Epithelial cell of prostate (primary cell): ENCODE data around the gene DHPS.
"Not testable (repeated sequence)": the region's sequence is repeated elsewhere in the genome, so short reads cannot be mapped to it uniquely, and the experiment has no call there.

Experiments used
- DNase-seq: peaks from one replicate; pipeline ENCODE4 v3.0.0-alpha.2; 2011; ENCODE audit warnings: low read depth, low spot score
- H3K27ac ChIP-seq: fragments of 450-650 bp; 2 replicates; pipeline ENCODE4 v1.5.1; 2017; ENCODE audit warnings: mild to moderate bottlenecking

Gene DHPS

GRCh38 chr19:12681074-12681987, at the start of gene DHPS:
TSS of gene DHPS (minus strand) at chr19:12681880. CDS start at chr19:12681766, 114 bp downstream.
- peak; percentile 90 for DNase-seq
- H3K27ac ChIP-seq, result peak within 1 kb of the TSS; percentile 96

GRCh38 chr19:12731337-12731736, 49.7 kb upstream of the DHPS start:
- no peak for DNase-seq
- H3K27ac ChIP-seq, result no peak overlapping the region

- no peak overlapping the region for H3K27ac ChIP-seq
- DNase-seq, result no peak
Measured at GRCh38 chr19:12730064-12730463, 48.4 kb upstream of the DHPS start.

GRCh38 chr19:12727745-12728433, 46.2 kb upstream of the DHPS start:
- no peak for DNase-seq
- H3K27ac ChIP-seq, result peak overlapping the region; percentile 2

- no peak for DNase-seq
- H3K27ac ChIP-seq, result peak overlapping the region; percentile 7
Measured at GRCh38 chr19:12726988-12727316, 45.3 kb upstream of the DHPS start.

- H3K27ac ChIP-seq, DNase-seq: not testable (repeated sequence)
Measured at GRCh38 chr19:12725612-12726011, 43.9 kb upstream of the DHPS start.

GRCh38 chr19:12723641-12724426, 42.2 kb upstream of the DHPS start, which contains the start of gene TNPO2:
TSS of gene TNPO2 (minus strand) at chr19:12723932. CDS start at chr19:12720977, 2,955 bp downstream.
- H3K27ac ChIP-seq, result peak within 1 kb of the TSS; percentile 93
- DNase-seq, result no peak

- peak overlapping the region; percentile 93 for H3K27ac ChIP-seq
- no peak for DNase-seq
Measured at GRCh38 chr19:12723381-12723640, 41.6 kb upstream of the DHPS start.

GRCh38 chr19:12722566-12723380, 41.1 kb upstream of the DHPS start:
- H3K27ac ChIP-seq, result peak overlapping the region; percentile 93
- peak; percentile 97 for DNase-seq

- H3K27ac ChIP-seq, result peak overlapping the region; percentile 93
- no peak for DNase-seq
Measured at GRCh38 chr19:12721656-12722565, 40.2 kb upstream of the DHPS start.

- no peak for DNase-seq
- H3K27ac ChIP-seq, result peak overlapping the region; percentile 93
Measured at GRCh38 chr19:12720851-12721655, 39.4 kb upstream of the DHPS start.

GRCh38 chr19:12720296-12720695, 38.6 kb upstream of the DHPS start:
- no peak for DNase-seq
- H3K27ac ChIP-seq, result peak overlapping the region; percentile 93

- H3K27ac ChIP-seq, result no peak overlapping the region
- no peak for DNase-seq
Measured at GRCh38 chr19:12715929-12716328, 34.2 kb upstream of the DHPS start.

- no peak overlapping the region for H3K27ac ChIP-seq
- no peak for DNase-seq
Measured at GRCh38 chr19:12715102-12715501, 33.4 kb upstream of the DHPS start.

GRCh38 chr19:12713304-12713703, 31.6 kb upstream of the DHPS start:
- H3K27ac ChIP-seq, DNase-seq: not testable (repeated sequence)

- DNase-seq, H3K27ac ChIP-seq: not testable (repeated sequence)
Measured at GRCh38 chr19:12712077-12712476, 30.4 kb upstream of the DHPS start.

- DNase-seq, result no peak
Measured at GRCh38 chr19:12711187-12711586, 29.5 kb upstream of the DHPS start.

GRCh38 chr19:12708641-12709040, 27.0 kb upstream of the DHPS start:
- H3K27ac ChIP-seq, result no peak overlapping the region
- no peak for DNase-seq

More at GRCh38 chr19:12711187-12711586, 29.5 kb upstream of the DHPS start:
- H3K27ac ChIP-seq, result no peak overlapping the region
